Nephron (organoid): Measurements from ENCODE around the gene TMEM30B.

Experiments
- H3K27ac Mint-ChIP-seq, 3 experiments: 2 replicates each; pipeline ENCODE4 v1.8.0; 2020; ENCODE audit warnings: mixed read lengths in 3 of 3, mild to moderate bottlenecking in 2 of 3, moderate library complexity in 1 of 3
- H3K27me3 Mint-ChIP-seq: 2 replicates; pipeline ENCODE4 v1.8.0; 2021; ENCODE audit warnings: low read depth, mild to moderate bottlenecking, moderate library complexity, mixed read lengths
- H3K36me3 Mint-ChIP-seq: 2 replicates; pipeline ENCODE4 v1.8.0; 2020; ENCODE audit warnings: low read depth, mixed read lengths
- H3K4me1 Mint-ChIP-seq: 2 replicates; pipeline ENCODE4 v1.8.0; 2020; ENCODE audit warnings: mixed read lengths
- H3K4me3 Mint-ChIP-seq, 3 experiments: 2 replicates each; pipeline ENCODE4 v1.8.0; 2020; ENCODE audit warnings: mild to moderate bottlenecking in 3 of 3, mixed read lengths in 3 of 3, moderate library complexity in 2 of 3
- H3K9me3 Mint-ChIP-seq: 2 replicates; pipeline ENCODE4 v1.8.0; 2020; ENCODE audit warnings: mixed read lengths
- TF ChIP-seq, protein P1 (sequence below), 3 experiments: fragments of 200-600 bp; sonication (generic); IDR thresholded peaks; one replicate each; pipeline ENCODE4 v1.5.0; 2021; ENCODE audit warnings: antibody characterized with exemption in 3 of 3; ENCODE audit not compliant: unreplicated experiment in 3 of 3

The TMEM30B gene

DNA sequence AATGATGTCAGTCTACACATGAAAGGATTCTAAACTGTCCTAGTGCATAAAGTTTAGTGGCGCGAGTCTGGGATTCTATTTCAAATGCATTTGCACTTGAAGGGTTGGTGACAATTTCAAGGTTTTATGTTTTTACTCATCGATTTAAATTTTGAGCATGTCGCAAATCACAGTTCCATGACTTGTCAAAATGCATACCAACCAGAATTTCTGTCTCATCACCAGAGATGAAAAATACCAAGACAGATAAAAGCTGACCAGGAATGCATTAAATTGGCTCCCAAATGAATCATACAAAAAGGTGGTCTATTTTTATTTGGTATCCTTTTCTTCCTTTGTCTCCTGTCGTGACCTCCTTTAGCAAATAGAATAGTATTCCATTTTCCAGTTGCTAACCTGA is 25.2 kb downstream of the TMEM30B start:
- H3K27me3 Mint-ChIP-seq: peaks cover 7% of the 10 kb centered on the region
- no peak overlapping the region for H3K4me3 Mint-ChIP-seq
- H3K36me3 Mint-ChIP-seq: no peaks in the 10 kb centered on the region
- H3K9me3 Mint-ChIP-seq: no peaks in the 10 kb centered on the region
- H3K27ac Mint-ChIP-seq: peak overlapping the region; percentile 19 to 86 (median 30)
- TF ChIP-seq, protein P1, sequence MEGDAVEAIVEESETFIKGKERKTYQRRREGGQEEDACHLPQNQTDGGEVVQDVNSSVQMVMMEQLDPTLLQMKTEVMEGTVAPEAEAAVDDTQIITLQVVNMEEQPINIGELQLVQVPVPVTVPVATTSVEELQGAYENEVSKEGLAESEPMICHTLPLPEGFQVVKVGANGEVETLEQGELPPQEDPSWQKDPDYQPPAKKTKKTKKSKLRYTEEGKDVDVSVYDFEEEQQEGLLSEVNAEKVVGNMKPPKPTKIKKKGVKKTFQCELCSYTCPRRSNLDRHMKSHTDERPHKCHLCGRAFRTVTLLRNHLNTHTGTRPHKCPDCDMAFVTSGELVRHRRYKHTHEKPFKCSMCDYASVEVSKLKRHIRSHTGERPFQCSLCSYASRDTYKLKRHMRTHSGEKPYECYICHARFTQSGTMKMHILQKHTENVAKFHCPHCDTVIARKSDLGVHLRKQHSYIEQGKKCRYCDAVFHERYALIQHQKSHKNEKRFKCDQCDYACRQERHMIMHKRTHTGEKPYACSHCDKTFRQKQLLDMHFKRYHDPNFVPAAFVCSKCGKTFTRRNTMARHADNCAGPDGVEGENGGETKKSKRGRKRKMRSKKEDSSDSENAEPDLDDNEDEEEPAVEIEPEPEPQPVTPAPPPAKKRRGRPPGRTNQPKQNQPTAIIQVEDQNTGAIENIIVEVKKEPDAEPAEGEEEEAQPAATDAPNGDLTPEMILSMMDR (IDR thresholded peaks at IDR 0.05; ENCODE audit: unreplicated experiment in 3 of 3): no peak
- peaks cover 69% of the 10 kb centered on the region for H3K4me1 Mint-ChIP-seq

DNA sequence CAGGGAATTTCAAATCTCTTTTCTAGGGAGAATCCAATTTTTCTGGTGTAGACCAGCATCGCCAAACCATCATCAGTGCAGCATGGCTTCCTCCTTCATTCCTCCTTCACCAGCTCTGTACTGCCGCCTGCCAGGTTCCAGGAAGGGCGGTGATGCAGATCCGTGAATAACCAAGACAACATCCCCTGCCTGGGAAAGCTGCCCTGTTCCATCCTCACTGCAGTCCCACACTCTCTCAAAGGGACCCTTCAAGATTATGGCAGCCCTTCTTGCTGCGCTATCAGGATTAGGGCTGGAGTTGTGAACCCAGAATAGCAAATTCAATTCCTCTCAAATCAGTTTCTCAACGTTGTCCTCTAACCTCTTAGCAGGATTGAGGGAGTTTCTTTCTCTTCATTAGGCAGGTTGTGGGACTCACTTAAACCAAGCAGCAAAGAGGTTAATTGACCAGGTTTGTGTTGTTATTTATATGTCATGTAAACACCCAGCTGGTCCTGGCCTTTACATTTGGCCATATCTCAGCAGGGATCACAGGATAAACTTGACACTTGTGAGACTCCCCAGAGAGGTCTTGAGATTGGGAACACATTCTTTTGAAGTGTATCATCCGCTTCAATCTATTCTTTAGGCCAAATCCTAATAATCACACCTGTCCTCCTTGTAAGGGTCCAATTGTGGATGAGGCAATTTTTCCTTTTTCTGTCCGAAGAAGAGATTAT is 26.2 kb downstream of the TMEM30B start:
- H3K27me3 Mint-ChIP-seq: peaks cover 7% of the 10 kb centered on the region
- H3K36me3 Mint-ChIP-seq: no peaks in the 10 kb centered on the region
- H3K9me3 Mint-ChIP-seq: no peaks in the 10 kb centered on the region
- no peak overlapping the region for H3K4me3 Mint-ChIP-seq
- H3K4me1 Mint-ChIP-seq: peaks cover 68% of the 10 kb centered on the region
- H3K27ac Mint-ChIP-seq: no peak overlapping the region
- TF ChIP-seq, protein P1 (IDR thresholded peaks at IDR 0.05; ENCODE audit: unreplicated experiment in 3 of 3): no peak

DNA sequence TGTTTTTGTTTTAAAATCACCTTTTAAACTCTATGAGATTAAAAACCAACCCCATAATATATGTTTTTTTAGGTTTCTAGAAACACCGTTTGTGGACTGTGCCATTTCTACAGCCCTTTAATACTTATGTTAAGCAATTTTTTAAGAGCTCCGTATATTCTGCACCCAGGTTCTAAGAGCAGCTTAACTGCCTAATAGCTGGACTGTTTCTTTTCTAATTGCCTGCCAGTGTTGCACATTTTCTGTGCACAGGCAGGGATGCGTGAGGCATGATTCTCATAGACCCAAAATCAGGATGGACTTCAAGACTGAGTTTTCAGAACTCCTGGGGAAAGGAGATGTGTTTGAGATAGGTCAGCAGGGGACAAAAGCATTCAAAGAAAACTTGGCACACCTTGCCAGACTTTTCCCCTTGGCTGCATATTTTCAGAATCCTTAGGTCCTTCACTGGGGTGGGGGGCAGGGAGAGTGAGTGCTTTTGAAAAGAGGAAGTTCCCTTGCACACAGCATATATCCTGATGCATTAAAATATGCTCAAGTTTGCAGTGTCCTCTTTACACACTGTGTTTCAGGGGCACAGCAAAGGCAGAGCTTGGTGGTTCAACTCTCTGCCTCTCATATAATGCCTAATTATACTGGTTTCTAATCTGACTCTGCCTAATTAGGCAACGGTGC is 27.9 kb downstream of the TMEM30B start:
- peak overlapping the region; percentile 17 to 51 (median 42) for H3K27ac Mint-ChIP-seq
- H3K4me1 Mint-ChIP-seq: peaks cover 53% of the 10 kb centered on the region
- TF ChIP-seq, protein P1 (IDR thresholded peaks at IDR 0.05; ENCODE audit: unreplicated experiment in 3 of 3): no peak
- no peaks in the 10 kb centered on the region for H3K9me3 Mint-ChIP-seq
- H3K27me3 Mint-ChIP-seq: peaks cover 7% of the 10 kb centered on the region
- H3K36me3 Mint-ChIP-seq: no peaks in the 10 kb centered on the region
- H3K4me3 Mint-ChIP-seq: no peak overlapping the region

DNA sequence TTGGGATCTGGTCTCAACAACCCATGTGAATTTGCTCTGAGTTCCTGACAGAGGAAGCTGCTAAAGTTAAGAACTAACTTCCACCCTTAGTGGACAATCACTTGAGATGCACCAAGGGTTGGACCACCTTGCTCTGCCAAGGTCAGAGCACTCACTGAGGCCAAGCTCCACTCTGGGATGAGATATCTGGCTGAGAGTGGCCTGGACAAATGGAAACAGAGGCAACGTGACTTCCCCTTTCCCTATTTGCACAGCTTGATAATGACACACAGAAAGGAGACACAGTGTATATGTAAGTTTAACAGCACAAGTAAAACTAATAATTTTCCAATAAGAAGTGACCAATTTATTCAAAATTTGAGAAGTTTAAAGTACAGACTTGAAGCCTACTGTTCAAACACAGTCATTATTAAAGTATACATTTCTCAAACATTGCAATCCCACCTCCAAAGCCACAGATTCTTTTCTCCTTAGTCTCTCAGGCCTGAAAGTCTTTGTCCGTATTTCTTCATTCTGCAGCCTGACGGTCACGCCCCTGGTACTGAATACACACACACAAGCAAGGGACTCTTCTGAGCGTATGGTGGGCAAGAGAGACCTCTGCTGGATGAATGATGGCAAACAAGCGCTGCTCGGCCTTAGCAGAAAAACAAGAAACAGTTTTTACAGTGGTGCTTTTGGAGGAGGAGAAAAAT is 28.6 kb downstream of the TMEM30B start:
- Mint-ChIP-seq H3K4me3 (no peak overlapping the region), H3K9me3 (no peaks in the 10 kb centered on the region), H3K4me1 (peaks cover 48% of the 10 kb centered on the region), H3K36me3 (no peaks in the 10 kb centered on the region), H3K27me3 (peaks cover 6% of the 10 kb centered on the region), H3K27ac (peak overlapping the region; percentile 17 to 51 (median 42))
- TF ChIP-seq, protein P1 (IDR thresholded peaks at IDR 0.05; ENCODE audit: unreplicated experiment in 3 of 3): peak; percentile 89 to 95 (median 91)

DNA sequence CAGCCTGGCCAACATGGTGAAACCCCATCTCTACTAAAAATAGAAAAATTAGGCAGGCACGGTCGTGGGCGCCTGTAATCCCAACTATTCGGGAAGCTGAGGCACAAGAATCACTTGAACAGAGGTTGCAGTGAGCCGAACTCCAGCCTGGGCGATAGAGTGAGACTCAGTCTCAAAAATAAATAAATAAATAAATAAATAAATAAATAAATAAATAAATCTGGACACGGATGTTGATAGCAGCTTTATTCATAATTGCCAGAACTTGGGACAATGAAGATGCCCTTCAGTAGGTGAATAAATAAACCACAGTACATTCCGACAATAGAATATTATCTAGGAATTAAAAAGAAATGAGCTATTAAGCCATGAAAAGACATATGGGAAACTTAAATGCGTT is 31.1 kb downstream of the TMEM30B start:
- H3K36me3 Mint-ChIP-seq: no peaks in the 10 kb centered on the region
- H3K4me1 Mint-ChIP-seq: peaks cover 25% of the 10 kb centered on the region
- H3K9me3 Mint-ChIP-seq: no peaks in the 10 kb centered on the region
- peak overlapping the region in 2 of 3 experiments; percentile 25 to 37 for H3K27ac Mint-ChIP-seq
- peaks cover 7% of the 10 kb centered on the region for H3K27me3 Mint-ChIP-seq
- TF ChIP-seq, protein P1 (IDR thresholded peaks at IDR 0.05; ENCODE audit: unreplicated experiment in 3 of 3): no peak
- H3K4me3 Mint-ChIP-seq: no peak overlapping the region
